Endothelial cell (in vitro differentiated cells): Measurements from ENCODE around the gene RAD51B. TPM values are rescaled to one million over a fixed set of nuclear protein-coding genes. Genes with fewer than 3 reads are reported as not detected.

Source experiments
- DNase-seq: peaks from one replicate; pipeline ENCODE4 v3.0.0; 2021; ENCODE audit warnings: low spot score
- H3K27ac Mint-ChIP-seq: one replicate; pipeline ENCODE4 v1.8.0; 2021; ENCODE audit warnings: mixed read lengths, inconsistent platforms; ENCODE audit not compliant: unreplicated experiment
- H3K27me3 Mint-ChIP-seq: one replicate; pipeline ENCODE4 v1.8.0; 2021; ENCODE audit warnings: mild to moderate bottlenecking, moderate library complexity, mixed read lengths, inconsistent platforms; ENCODE audit not compliant: unreplicated experiment
- H3K36me3 Mint-ChIP-seq: one replicate; pipeline ENCODE4 v1.8.0; 2021; ENCODE audit warnings: mild to moderate bottlenecking, low read depth, mixed read lengths, inconsistent platforms; ENCODE audit not compliant: unreplicated experiment
- H3K4me1 Mint-ChIP-seq: one replicate; pipeline ENCODE4 v1.8.0; 2021; ENCODE audit warnings: mild to moderate bottlenecking, mixed read lengths, inconsistent platforms; ENCODE audit not compliant: unreplicated experiment
- H3K4me3 Mint-ChIP-seq: one replicate; pipeline ENCODE4 v1.8.0; 2021; ENCODE audit warnings: mild to moderate bottlenecking, mixed read lengths, inconsistent platforms; ENCODE audit not compliant: unreplicated experiment
- H3K9me3 Mint-ChIP-seq: one replicate; pipeline ENCODE4 v1.8.0; 2021; ENCODE audit warnings: mixed read lengths, inconsistent platforms; ENCODE audit not compliant: unreplicated experiment
- CTCF ChIP-seq: fragments of 200-600 bp; sonication (generic); IDR thresholded peaks from one replicate; pipeline ENCODE4 v1.5.0; 2021; ENCODE audit warnings: antibody characterized with exemption; ENCODE audit not compliant: unreplicated experiment
- total RNA-seq: library from RNA; stranded (reverse); fragmentation: NEBNext Ultra II Directional; extraction: Animal tissue kit (Norgen Biotek cat#: 25700); gene quantifications from one replicate; pipeline ENCODE4 v1.2.1, GENCODE V29; 2021; ENCODE audit not compliant: unreplicated experiment

The RAD51B gene
- total RNA-seq, 1 donor from 2014 or later, result 23.5 TPM

DNA sequence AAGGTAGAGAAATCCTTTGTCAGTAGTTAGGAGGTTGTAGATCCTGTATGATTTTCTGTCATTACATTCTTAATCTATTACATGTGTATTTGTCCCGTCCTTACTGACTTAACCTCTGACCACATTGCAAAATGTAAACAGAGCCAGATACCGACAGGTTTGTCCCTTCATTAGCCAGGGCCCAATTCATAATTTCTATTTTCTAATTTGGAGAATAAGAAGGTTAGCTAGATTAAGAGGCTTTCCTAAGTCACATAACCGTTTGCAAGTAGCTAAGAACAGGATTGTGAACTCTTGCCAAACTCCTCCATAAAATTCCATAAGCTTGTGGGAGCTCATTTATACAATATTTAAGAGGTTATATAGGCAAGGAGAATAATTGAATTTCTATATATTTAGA lies 352.6 kb downstream of the RAD51B start:
- Mint-ChIP-seq H3K36me3 (no peaks in the 10 kb centered on the region), H3K4me3 (no peak overlapping the region), H3K9me3 (no peaks in the 10 kb centered on the region), H3K4me1 (no peaks in the 10 kb centered on the region), H3K27me3 (no peaks in the 10 kb centered on the region), H3K27ac (no peak overlapping the region)
- DNase-seq, result no peak
- TF ChIP-seq CTCF, result no peak

DNA sequence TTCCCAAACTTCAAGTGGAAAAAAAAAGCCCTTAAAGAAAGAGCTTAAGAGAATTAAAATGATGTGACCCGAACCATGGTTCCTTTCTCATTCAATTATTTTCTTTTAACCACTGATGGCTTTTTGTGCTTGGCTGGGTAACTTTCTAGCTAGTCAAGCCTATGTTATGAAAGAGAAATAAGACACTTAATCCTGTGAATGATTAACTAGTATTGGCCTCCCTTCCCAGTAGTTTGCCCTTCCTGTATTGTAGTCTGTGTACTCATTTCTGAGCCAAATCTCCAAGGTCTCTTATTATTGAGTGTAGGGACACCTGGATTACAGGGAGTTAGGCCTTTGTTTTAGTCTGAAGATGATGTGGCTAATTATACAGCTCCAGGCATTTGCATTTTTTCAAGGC lies 353.0 kb downstream of the RAD51B start:
- no peak for TF ChIP-seq CTCF
- Mint-ChIP-seq H3K4me3 (no peak overlapping the region), H3K27ac (no peak overlapping the region), H3K9me3 (no peaks in the 10 kb centered on the region), H3K27me3 (no peaks in the 10 kb centered on the region), H3K36me3 (no peaks in the 10 kb centered on the region), H3K4me1 (no peaks in the 10 kb centered on the region)
- DNase-seq, result no peak

DNA sequence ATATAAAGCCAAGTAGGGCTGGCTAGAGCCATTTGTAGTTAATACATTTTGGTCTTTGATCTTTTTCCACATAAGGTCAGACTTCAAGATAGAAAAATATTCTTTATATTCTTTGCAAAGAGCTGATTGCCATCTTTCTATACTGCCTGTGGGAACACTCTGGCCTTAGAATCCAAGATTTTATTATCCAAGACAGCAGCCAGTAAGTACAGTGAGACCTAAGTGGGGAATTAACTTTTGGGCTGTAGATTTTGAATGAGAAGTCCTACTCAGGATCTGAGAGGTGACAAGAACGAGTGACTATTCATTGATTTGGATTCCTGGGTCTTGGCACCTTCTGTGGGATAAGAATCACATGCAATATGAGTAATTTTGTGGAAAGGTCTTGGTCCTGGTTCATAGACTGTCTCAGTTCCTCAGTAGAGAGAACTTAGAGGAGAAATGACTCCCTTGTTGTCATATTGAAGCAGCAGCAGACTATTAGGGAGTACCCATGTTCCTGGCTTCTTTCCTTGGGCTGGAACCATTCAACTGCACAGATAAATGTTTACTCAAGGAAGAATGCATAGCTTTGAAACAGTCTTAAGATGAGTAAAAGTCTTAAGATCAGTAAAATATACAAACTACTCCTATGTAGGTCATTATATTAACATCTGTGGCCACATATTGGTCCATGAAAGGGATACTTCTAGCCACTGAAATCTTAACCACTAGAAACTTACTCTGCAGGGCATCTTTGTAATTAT lies 353.8 kb downstream of the RAD51B start:
- no peaks in the 10 kb centered on the region for H3K27me3 Mint-ChIP-seq
- TF ChIP-seq CTCF, result no peak
- no peak overlapping the region for H3K4me3 Mint-ChIP-seq
- no peak overlapping the region for H3K27ac Mint-ChIP-seq
- no peaks in the 10 kb centered on the region for H3K4me1 Mint-ChIP-seq
- no peaks in the 10 kb centered on the region for H3K9me3 Mint-ChIP-seq
- DNase-seq, result no peak
- H3K36me3 Mint-ChIP-seq, result no peaks in the 10 kb centered on the region

GRCh38 chr14:68174446-68174845 lies 354.9 kb downstream of the RAD51B start:
- Mint-ChIP-seq H3K4me1 (peaks cover 4% of the 10 kb centered on the region), H3K36me3 (no peaks in the 10 kb centered on the region), H3K27ac (no peak overlapping the region), H3K4me3 (no peak overlapping the region), H3K9me3 (no peaks in the 10 kb centered on the region), H3K27me3 (no peaks in the 10 kb centered on the region)
- no peak for DNase-seq
- no peak for TF ChIP-seq CTCF

DNA sequence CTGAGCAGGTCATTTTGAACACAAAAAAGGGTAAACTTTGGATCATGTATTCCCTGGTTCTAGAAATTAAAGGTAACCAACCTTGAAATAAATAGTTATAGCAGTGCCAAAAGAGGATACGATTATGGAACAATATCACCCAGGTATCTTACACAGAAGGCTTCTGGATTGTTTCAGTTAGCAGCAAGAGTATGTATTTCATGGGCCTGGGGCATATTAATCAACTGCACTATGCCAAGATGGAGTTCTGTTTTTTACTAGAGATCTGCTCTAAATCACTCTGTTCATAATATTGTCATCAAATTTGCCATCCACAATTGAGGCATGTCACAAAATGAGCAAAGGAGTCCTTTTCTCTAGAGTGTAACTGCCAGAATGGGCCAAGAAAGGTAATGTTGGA lies 357.1 kb downstream of the RAD51B start:
- H3K27me3 Mint-ChIP-seq, result no peaks in the 10 kb centered on the region
- H3K27ac Mint-ChIP-seq, result no peak overlapping the region

More for the DNA sequence above, 357.1 kb downstream of the RAD51B start:
- TF ChIP-seq CTCF, result no peak
- Mint-ChIP-seq H3K4me3 (no peak overlapping the region), H3K4me1 (peaks cover 6% of the 10 kb centered on the region), H3K9me3 (no peaks in the 10 kb centered on the region), H3K36me3 (no peaks in the 10 kb centered on the region)
- no peak for DNase-seq
